GM12892 (cell line): Measurements from ENCODE around the gene C2orf76.

Experiments
- DNase-seq: peaks from one replicate; pipeline ENCODE4 v3.0.0; 2011; ENCODE audit not compliant: insufficient read length
- FAIRE-seq: peaks from 2 replicates; lab custom pipeline; 2011; peaks lifted over from hg19 to GRCh38; lab: Jason Lieb, UNC
- POLR2A ChIP-seq: IDR thresholded peaks from 2 replicates; pipeline ENCODE4 v1.6.1; 2011; ENCODE audit warnings: low read depth, low read length, control low read depth
- POLR2AphosphoS5 ChIP-seq: IDR thresholded peaks from 2 replicates; pipeline ENCODE4 v1.6.1; 2011; ENCODE audit warnings: low read depth, low read length, control low read depth
- TAF1 ChIP-seq: IDR thresholded peaks from 2 replicates; pipeline ENCODE4 v1.6.1; 2011; ENCODE audit warnings: low read depth, mild to moderate bottlenecking, control low read depth, low read length, borderline replicate concordance

C2orf76 gene

DNA sequence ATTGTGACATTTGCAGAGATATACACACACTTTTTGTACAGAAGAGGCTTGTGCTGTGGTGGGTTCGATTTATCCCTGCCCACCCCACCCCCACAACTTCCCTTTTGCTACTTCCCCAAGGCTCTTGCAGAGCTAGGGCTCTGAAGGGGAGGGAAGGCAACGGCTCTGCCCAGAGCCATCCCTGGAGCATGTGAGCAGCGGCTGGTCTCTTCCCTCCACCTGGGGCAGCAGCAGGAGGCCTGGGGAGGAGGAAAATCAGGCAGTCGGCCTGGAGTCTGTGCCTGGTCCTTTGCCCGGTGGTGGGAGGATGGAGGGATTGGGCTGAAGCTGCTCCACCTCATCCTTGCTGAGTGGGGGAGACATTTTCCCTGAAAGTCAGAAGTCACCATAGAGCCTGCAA lies 103.0 kb downstream of the C2orf76 start:
- TF ChIP-seq POLR2A: no peak
- no peak for TF ChIP-seq TAF1
- no peak for TF ChIP-seq POLR2AphosphoS5
- DNase-seq (no peak), FAIRE-seq (no peak)

DNA sequence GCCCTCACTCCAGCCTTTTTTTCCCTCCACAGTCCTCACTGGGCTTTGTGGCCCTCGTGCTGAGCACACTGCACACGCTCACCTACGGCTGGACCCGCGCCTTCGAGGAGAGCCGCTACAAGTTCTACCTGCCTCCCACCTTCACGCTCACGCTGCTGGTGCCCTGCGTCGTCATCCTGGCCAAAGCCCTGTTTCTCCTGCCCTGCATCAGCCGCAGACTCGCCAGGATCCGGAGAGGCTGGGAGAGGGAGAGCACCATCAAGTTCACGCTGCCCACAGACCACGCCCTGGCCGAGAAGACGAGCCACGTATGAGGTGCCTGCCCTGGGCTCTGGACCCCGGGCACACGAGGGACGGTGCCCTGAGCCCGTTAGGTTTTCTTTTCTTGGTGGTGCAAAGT lies 103.6 kb downstream of the C2orf76 start:
- DNase-seq (no peak), FAIRE-seq (no peak)
- TF ChIP-seq POLR2A: no peak
- TF ChIP-seq TAF1: no peak
- no peak for TF ChIP-seq POLR2AphosphoS5

DNA sequence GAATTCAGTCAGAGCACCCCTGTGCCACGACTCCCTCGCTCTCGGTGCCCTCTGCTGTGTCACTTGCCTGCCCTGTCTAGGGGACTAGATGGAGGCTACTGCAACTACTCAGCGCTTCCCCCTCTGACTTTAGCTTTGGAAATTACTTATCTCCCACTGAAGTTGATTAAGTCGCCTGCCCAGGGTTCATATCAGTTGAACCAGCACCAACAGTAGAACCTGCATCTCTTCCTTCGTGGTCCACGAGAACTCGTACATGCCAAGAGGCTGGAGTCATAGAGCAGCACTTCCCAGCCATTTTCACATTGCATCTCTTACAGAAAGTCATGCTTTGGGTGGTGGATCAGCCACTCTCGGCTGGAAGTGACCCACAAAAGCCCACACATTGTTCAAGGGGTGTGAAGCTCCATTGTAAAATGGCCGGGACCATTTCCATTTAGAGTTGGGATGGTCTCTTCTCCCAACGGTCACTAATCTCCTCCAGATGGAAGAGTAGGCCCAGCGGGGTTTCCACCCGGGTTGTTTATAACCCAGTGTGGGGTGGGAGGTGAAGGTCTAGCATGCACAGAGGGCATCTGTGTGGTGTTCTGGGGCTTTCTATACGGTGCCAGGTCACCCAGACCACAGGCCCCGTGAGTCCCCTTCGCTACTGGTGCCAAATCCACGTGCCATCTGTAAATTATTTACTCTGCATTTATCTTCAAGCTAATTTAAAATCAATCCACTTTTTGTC lies 105.0 kb downstream of the C2orf76 start:
- DNase-seq (no peak), FAIRE-seq (no peak)
- no peak for TF ChIP-seq POLR2A
- no peak for TF ChIP-seq POLR2AphosphoS5
- no peak for TF ChIP-seq TAF1

DNA sequence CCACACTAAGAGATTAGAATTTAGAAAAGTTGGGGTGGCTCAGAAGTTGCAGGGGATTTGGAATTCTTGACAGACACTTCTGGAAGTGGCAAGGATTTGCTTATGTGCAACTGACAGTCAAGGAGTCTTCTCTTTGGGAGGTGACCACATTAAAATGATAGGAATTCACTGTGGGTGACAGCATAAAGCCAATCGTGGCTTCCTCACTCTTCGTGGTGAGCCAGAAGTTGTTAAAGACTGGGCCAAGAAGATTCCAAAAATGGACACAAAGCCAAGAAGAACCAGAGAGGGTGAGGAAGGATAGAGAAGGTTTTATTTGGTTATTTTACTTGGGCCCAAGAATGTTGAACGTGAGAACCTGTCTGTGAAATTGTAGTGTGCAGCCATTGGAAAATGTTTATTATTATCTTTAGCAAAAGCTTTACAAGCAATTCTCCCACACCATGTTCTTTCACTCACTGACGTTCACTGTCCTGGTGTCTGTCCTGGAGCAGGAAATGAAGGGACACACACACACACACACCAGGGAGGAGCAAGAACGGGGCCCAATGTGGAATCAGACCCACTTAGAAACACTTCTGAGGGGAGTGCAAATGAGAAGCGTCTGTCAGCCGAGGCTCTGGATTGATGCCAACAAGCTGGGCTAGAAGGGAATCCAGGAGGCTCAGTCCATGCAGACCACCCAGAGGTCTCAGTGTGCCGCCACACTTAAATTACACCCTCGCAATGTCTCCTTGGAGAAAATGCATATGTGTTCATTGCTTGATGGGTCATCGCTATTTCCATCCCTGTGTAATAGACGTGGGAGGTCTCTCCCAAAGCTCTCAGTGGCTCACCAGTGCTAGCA lies 105.8 kb downstream of the C2orf76 start:
- FAIRE-seq (no peak), DNase-seq (no peak)
- TF ChIP-seq POLR2A: no peak
- no peak for TF ChIP-seq POLR2AphosphoS5
- TF ChIP-seq TAF1: no peak

DNA sequence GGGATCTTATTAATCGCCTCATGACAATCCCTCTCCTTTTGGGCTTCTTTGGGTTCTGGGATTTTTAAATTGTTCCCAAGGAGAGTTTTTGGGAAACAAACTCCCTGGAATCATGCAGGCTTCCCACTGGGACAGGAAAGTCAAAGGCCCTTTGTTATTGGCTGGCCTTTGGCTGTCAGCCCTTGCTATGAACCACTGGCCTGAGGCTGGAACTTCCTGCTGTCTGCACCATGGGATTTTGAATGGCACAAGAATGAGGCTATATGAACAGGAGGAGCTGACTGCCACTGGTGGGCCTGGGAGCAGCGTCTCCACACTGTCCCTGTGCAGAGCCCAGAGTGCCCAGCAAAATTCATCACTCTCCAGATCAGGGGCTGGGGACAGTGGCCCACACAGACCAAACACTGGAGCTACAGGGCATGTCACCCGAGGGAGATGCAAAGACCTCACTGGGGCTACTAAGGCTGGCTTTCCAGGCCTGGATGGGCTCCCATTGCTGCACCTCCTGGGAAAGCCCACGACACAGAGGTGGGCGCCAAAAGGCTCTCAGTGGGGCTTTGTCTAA lies 107.3 kb downstream of the C2orf76 start:
- TF ChIP-seq POLR2AphosphoS5 (no peak), TAF1 (no peak), POLR2A (no peak)
- no peak for FAIRE-seq
- DNase-seq: no peak

DNA sequence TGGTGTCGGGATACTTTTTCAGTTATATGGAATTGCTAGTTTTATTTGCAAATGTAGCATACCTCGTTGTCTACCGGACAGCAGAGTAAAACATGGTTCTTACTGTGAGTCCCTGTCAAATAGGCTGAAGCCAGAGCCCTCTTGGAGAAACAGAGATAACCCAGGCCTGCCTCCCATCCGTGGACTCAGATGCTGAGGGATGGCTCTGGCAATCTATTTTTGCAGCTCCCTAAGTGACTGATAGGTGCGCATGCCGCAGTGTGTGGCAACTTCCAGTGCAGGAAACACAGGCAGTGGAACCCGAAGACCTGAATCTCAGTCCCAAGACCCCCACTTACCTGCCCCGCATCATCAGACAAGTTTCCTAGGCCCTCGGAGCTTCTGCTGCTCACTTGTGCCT lies 109.4 kb downstream of the C2orf76 start:
- TF ChIP-seq TAF1 (no peak), POLR2A (no peak), POLR2AphosphoS5 (no peak)
- DNase-seq (no peak), FAIRE-seq (no peak)

DNA sequence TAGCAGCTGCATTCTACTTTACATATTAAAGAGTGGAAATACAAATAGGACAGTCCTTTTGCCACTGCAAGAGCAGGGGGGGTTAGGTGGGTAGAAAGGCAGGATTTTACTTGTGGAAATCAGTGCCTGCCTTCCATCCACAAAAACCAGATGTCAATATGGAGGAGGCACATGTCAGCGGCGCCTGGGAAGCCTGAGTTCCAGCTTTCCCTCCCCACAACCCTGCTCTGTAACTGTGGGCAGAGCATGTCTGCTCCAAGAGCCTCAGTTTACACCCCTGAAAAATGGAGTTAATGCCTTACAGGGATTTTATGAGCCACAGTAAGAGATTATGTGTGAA lies 110.1 kb downstream of the C2orf76 start:
- FAIRE-seq (no peak), DNase-seq (no peak)
- TF ChIP-seq POLR2AphosphoS5 (no peak), POLR2A (no peak), TAF1 (no peak)

DNA sequence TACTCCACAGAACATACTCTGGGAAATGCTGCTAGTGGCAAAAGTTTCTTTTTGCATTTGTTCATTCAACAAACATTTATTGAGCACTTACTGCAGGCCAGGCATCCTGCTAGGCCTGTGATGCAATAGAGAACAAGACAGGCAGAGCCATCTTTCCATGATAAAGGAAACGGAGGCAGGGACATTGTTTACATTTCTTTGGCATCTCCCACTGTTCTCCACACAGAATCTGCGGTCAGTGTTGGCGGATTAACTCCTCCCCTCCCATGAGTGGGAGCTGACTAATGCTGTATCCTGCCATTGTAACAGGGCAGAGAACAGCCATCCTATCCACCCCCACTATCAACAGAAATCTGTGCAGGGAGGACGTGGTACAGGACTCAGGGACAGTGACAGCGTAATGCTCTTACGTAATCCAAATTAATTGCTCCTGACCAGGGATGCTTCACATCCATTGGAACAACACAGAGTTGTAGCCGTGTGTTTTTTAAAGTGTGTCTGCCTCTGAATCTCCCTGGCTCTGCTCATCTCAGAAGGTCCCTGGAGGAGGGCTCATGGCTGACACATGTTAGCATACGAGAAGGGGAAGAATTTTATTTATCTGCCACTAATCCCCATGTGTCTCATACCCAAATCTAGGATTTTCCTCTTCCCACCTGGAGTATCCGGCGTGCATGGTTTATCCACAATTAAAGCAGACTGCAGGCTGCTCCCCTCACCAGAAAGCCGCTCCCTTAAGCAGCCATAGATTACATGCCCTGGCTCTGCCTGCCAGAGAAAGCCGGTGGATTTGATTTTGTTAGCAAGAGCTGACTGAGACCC lies 110.7 kb downstream of the C2orf76 start:
- DNase-seq: no peak
- TF ChIP-seq POLR2A (no peak), POLR2AphosphoS5 (no peak), TAF1 (no peak)
- no peak for FAIRE-seq

DNA sequence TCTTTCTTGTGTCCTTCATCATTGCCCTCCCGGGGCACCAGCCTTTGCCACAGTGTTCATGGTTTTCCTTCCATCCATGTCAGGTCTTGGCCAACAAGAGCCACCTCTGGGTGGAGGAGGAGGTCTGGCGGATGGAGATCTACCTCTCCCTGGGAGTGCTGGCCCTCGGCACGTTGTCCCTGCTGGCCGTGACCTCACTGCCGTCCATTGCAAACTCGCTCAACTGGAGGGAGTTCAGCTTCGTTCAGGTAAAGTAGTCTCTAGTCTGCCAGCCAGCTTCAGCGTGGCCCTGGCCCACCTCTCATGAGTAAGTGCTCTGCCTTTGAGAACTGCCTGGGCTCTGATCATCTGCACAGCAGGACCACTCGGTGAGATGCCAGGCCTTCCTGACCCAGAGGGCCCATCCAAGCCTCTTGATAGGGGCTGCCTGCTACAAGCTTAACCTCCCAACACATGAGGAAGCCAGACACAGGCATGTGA lies 112.0 kb downstream of the C2orf76 start:
- DNase-seq (no peak), FAIRE-seq (no peak)
- TF ChIP-seq TAF1: no peak
- no peak for TF ChIP-seq POLR2AphosphoS5
- no peak for TF ChIP-seq POLR2A

DNA sequence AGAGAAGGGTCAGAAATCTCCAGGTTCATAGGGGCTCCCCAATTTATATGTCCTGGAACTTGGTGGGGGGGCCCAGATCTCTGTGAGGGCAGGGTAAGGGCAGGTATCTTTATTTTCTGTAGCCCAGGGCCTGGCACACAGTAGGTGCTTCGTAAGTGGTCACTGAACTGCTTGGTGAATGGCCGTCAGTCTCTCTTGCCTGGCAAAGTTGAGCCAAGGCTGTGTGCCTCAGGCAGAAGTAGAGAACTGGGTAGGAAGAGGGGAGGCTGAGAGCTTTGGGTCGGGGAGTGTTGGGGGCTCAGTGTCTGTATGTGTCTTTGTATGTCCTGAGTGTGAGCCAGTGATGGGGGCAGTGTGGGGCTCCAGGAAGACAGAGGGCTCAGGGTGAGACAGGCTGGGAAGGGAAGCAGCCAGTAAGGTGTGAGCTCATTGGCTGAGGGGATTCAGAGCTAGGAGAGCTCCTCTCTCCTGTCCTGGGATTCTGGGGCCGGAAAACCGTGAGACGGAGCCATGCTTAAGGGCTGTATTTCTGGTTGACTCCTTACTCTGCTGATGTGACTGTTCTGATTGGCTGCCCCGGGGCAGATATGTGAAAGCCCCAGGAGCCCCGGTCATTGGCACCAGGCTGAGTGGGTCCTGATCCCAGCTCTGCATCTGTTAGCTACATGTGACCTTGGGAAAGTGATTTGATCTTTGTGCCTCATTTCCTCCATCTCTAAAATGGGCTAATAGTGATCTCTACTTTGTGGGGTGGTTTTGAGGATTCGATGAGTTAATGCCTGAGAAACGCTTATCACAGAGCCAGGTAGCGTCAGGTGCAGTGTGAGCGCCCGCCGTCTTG lies 112.7 kb downstream of the C2orf76 start:
- TF ChIP-seq POLR2AphosphoS5 (no peak), TAF1 (no peak), POLR2A (no peak)
- FAIRE-seq (no peak), DNase-seq (no peak)
